Esophagus muscularis mucosa (tissue), 4 donors: ENCODE measurements around the gene OR2M2.

Experiments used
- EP300 ChIP-seq: sonication (generic); formaldehyde crosslinking; IDR thresholded peaks from one replicate; pipeline ENCODE4 v1.6.1; 2017; ENCODE audit warnings: antibody characterized with exemption
- POLR2A ChIP-seq: fragments of 450-650 bp; IDR thresholded peaks from one replicate; pipeline ENCODE4 v1.6.1; 2017; ENCODE audit warnings: antibody characterized with exemption, moderate library complexity, mild to moderate bottlenecking, low read depth
- POLR2AphosphoS5 ChIP-seq, 2 donors: sonication (generic); formaldehyde crosslinking; IDR thresholded peaks; one replicate each; pipeline ENCODE4 v1.6.1; 2017; ENCODE audit warnings: antibody characterized with exemption in 2 of 2
- TF ChIP-seq, protein P1 (sequence below), 3 experiments: fragments of 200-600 bp in 2 of 3; fragments of 450-650 bp in 1 of 3; sonication (generic) in 2 of 3; IDR thresholded peaks; one replicate each; pipeline ENCODE4 v1.5.1; 2017 to 2019; ENCODE audit warnings: antibody characterized with exemption in 3 of 3, mild to moderate bottlenecking in 2 of 3, moderate library complexity in 1 of 3

GRCh38 chr1:248152056-248152827, 22.4 kb upstream of the OR2M2 start:
- TF ChIP-seq POLR2A = no peak
- TF ChIP-seq, protein P1, sequence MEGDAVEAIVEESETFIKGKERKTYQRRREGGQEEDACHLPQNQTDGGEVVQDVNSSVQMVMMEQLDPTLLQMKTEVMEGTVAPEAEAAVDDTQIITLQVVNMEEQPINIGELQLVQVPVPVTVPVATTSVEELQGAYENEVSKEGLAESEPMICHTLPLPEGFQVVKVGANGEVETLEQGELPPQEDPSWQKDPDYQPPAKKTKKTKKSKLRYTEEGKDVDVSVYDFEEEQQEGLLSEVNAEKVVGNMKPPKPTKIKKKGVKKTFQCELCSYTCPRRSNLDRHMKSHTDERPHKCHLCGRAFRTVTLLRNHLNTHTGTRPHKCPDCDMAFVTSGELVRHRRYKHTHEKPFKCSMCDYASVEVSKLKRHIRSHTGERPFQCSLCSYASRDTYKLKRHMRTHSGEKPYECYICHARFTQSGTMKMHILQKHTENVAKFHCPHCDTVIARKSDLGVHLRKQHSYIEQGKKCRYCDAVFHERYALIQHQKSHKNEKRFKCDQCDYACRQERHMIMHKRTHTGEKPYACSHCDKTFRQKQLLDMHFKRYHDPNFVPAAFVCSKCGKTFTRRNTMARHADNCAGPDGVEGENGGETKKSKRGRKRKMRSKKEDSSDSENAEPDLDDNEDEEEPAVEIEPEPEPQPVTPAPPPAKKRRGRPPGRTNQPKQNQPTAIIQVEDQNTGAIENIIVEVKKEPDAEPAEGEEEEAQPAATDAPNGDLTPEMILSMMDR (IDR thresholded peaks at IDR 0.05) = no peak
- TF ChIP-seq EP300 = no peak
- TF ChIP-seq POLR2AphosphoS5 (IDR thresholded peaks at IDR 0.05) = no peak
